ENCODE results near the gene HOXB6.

The HOXB6 gene

GRCh38 chr17:48577946-48578615, 26.7 kb downstream of the HOXB6 start, which contains the start of gene HOXB4:
TSS of gene HOXB4 (minus strand) at chr17:48578350. CDS start at chr17:48578319, 31 bp downstream.
- peak in 1 of 2 experiments; percentile 28 for DNase-seq

- no peak for DNase-seq
Observed at GRCh38 chr17:48577330-48577945, 27.3 kb downstream of the HOXB6 start.

GRCh38 chr17:48576479-48577309, 28.1 kb downstream of the HOXB6 start:
- no peak for DNase-seq

- no peak for DNase-seq
Observed at GRCh38 chr17:48575673-48576478, 28.9 kb downstream of the HOXB6 start.

- DNase-seq = no peak
Observed at GRCh38 chr17:48575066-48575582, 29.7 kb downstream of the HOXB6 start.

GRCh38 chr17:48574505-48575065, 30.2 kb downstream of the HOXB6 start:
- no peak for DNase-seq

- DNase-seq = no peak
Observed at GRCh38 chr17:48571826-48572417, 32.9 kb downstream of the HOXB6 start.

GRCh38 chr17:48571024-48571818, 33.6 kb downstream of the HOXB6 start:
- no peak for DNase-seq

- DNase-seq = no peak
Observed at GRCh38 chr17:48570325-48571023, 34.3 kb downstream of the HOXB6 start.

- DNase-seq = no peak
Observed at GRCh38 chr17:48569674-48570324, 35.0 kb downstream of the HOXB6 start.

GRCh38 chr17:48569240-48569582, 35.6 kb downstream of the HOXB6 start:
- DNase-seq = no peak

- no peak for DNase-seq
Observed at GRCh38 chr17:48568499-48569239, 36.1 kb downstream of the HOXB6 start.

GRCh38 chr17:48567646-48568354, 37.0 kb downstream of the HOXB6 start:
- DNase-seq = no peak

GRCh38 chr17:48567209-48567608, 37.6 kb downstream of the HOXB6 start:
- no peak for DNase-seq

- no peak for DNase-seq
Observed at GRCh38 chr17:48566717-48567116, 38.1 kb downstream of the HOXB6 start.

GRCh38 chr17:48565925-48566710, 38.7 kb downstream of the HOXB6 start:
- DNase-seq = no peak

GRCh38 chr17:48565022-48565554, 39.7 kb downstream of the HOXB6 start:
- no peak for DNase-seq
